HepG2 (cell line): ENCODE data around the gene SMIM36. TPM values are rescaled to one million over a fixed set of nuclear protein-coding genes. Genes with fewer than 3 reads are reported as not detected.

Experiments used
- ARHGAP35 ChIP-seq: sonication (generic); formaldehyde crosslinking; IDR thresholded peaks from 2 replicates; pipeline ENCODE4 v1.9.0; 2022; ENCODE audit warnings: mild to moderate bottlenecking, inconsistent platforms, moderate library complexity, missing genetic modification reagents, borderline replicate concordance
- ELF1 ChIP-seq: sonication (generic); formaldehyde crosslinking; IDR thresholded peaks from 2 replicates; pipeline ENCODE4 v1.4.0; 2020; ENCODE audit warnings: missing genetic modification reagents
- FIP1L1 ChIP-seq: fragments of 200-400 bp; formaldehyde crosslinking; IDR thresholded peaks from 2 replicates; pipeline ENCODE4 v1.6.1; 2018; ENCODE audit warnings: low read depth, mild to moderate bottlenecking, low read length, moderate library complexity, borderline replicate concordance; ENCODE audit not compliant: insufficient read depth
- HOXA5 ChIP-seq: sonication (generic); formaldehyde crosslinking; IDR thresholded peaks from 2 replicates; pipeline ENCODE4 v1.4.0; 2020; ENCODE audit warnings: missing genetic modification reagents
- LCORL ChIP-seq, 2 experiments: fragments of 450-650 bp in 1 of 2; sonication (generic) in 1 of 2; formaldehyde crosslinking in 1 of 2; IDR thresholded peaks; 2 replicates each; pipeline versions ENCODE4 v1.5.0 to v1.6.1; 2017 to 2020; ENCODE audit warnings: antibody characterized with exemption in 1 of 2, missing genetic modification reagents in 1 of 2
- MBD4 ChIP-seq: IDR thresholded peaks from 2 replicates; pipeline ENCODE4 v1.6.1; 2012; ENCODE audit warnings: low read length, inconsistent platforms, borderline replicate concordance
- MED13 ChIP-seq: sonication (generic); formaldehyde crosslinking; IDR thresholded peaks from 2 replicates; pipeline ENCODE4 v1.5.0; 2020; ENCODE audit warnings: missing genetic modification reagents
- MEIS1 ChIP-seq: sonication (generic); formaldehyde crosslinking; IDR thresholded peaks from 2 replicates; pipeline ENCODE4 v1.9.0; 2021; ENCODE audit warnings: mild to moderate bottlenecking, missing genetic modification reagents, moderate library complexity, borderline replicate concordance
- PHF20 ChIP-seq: sonication (generic); formaldehyde crosslinking; IDR thresholded peaks from 2 replicates; pipeline ENCODE4 v1.5.0; 2020; ENCODE audit warnings: mild to moderate bottlenecking, missing genetic modification reagents
- RBFOX2 ChIP-seq: fragments of 200-400 bp; formaldehyde crosslinking; IDR thresholded peaks from 2 replicates; pipeline ENCODE4 v1.6.1; 2017; ENCODE audit warnings: low read depth, mild to moderate bottlenecking, low read length
- RBM39 ChIP-seq: fragments of 200-400 bp; formaldehyde crosslinking; IDR thresholded peaks from one replicate; pipeline ENCODE4 v1.6.1; 2018; ENCODE audit warnings: antibody characterized with exemption, mild to moderate bottlenecking, low read depth, low read length; ENCODE audit not compliant: poor library complexity, severe bottlenecking
- SIX1 ChIP-seq: sonication (generic); formaldehyde crosslinking; IDR thresholded peaks from 2 replicates; pipeline ENCODE4 v1.4.0; 2020; ENCODE audit warnings: missing genetic modification reagents, borderline replicate concordance
- SNRNP70 ChIP-seq: fragments of 200-400 bp; formaldehyde crosslinking; IDR thresholded peaks from 2 replicates; pipeline ENCODE4 v1.6.1; 2017; ENCODE audit warnings: mild to moderate bottlenecking, low read depth, low read length, moderate library complexity
- ZBTB7A ChIP-seq: sonication (generic); formaldehyde crosslinking; IDR thresholded peaks from 2 replicates; pipeline ENCODE4 v1.8.0; 2022; ENCODE audit warnings: mild to moderate bottlenecking, missing genetic modification reagents
- ZNF552 ChIP-seq: sonication (generic); formaldehyde crosslinking; IDR thresholded peaks from 2 replicates; pipeline ENCODE4 v1.9.0; 2022; ENCODE audit warnings: missing genetic modification reagents, mild to moderate bottlenecking, borderline replicate concordance
- polyA plus RNA-seq, 8 experiments: library from polyadenylated mRNA; depleted of rRNA in 3 of 8; stranded (reverse) in 7 of 8; unstranded in 1 of 8; fragments of >200 nt; fragmentation: Illumina TruSeq in 4 of 8; extraction: Trizol in 4 of 8; gene quantifications; 2 replicates each; pipeline versions ENCODE4 v1.2.1 to v1.2.3, GENCODE V29; 2011 to 2016; ENCODE audit warnings: low read depth in 4 of 8, missing spikeins in 1 of 8, mixed read lengths in 1 of 8; ENCODE audit not compliant: insufficient read depth in 1 of 8
- total RNA-seq, 5 experiments: library from RNA; depleted of rRNA; stranded (reverse); fragments of >200 nt; fragmentation: Illumina TruSeq; extraction: Trizol; gene quantifications; 2 replicates each; pipeline ENCODE4 v1.2.3, GENCODE V29; 2016; ENCODE audit warnings: low read depth in 1 of 5
- TF ChIP-seq, protein P1 (sequence below): sonication (generic); formaldehyde crosslinking; IDR thresholded peaks from 2 replicates; pipeline ENCODE4 v1.4.0; 2020; ENCODE audit warnings: missing genetic modification reagents
- TF ChIP-seq, protein P2 (sequence below): sonication (generic); formaldehyde crosslinking; IDR thresholded peaks from 2 replicates; pipeline ENCODE4 v1.4.0; 2020; ENCODE audit warnings: missing genetic modification reagents
- TF ChIP-seq, protein P3 (sequence below): sonication (generic); formaldehyde crosslinking; IDR thresholded peaks from 2 replicates; pipeline ENCODE4 v1.5.0; 2020; ENCODE audit warnings: mild to moderate bottlenecking, missing genetic modification reagents
- TF ChIP-seq, protein P4 (sequence below): sonication (generic); formaldehyde crosslinking; IDR thresholded peaks from 2 replicates; pipeline ENCODE4 v1.4.0; 2020; ENCODE audit warnings: missing genetic modification reagents, borderline replicate concordance
- TF ChIP-seq, protein P5 (sequence below): sonication (generic); formaldehyde crosslinking; IDR thresholded peaks from 2 replicates; pipeline ENCODE4 v1.5.1; 2020; ENCODE audit warnings: missing genetic modification reagents, mild to moderate bottlenecking, borderline replicate concordance

The SMIM36 gene
- total and polyA plus RNA-seq, 2 of the 13 experiments (the other 11 are each of a cell fraction or from before 2014, with no cell fraction given), result not detected

DNA sequence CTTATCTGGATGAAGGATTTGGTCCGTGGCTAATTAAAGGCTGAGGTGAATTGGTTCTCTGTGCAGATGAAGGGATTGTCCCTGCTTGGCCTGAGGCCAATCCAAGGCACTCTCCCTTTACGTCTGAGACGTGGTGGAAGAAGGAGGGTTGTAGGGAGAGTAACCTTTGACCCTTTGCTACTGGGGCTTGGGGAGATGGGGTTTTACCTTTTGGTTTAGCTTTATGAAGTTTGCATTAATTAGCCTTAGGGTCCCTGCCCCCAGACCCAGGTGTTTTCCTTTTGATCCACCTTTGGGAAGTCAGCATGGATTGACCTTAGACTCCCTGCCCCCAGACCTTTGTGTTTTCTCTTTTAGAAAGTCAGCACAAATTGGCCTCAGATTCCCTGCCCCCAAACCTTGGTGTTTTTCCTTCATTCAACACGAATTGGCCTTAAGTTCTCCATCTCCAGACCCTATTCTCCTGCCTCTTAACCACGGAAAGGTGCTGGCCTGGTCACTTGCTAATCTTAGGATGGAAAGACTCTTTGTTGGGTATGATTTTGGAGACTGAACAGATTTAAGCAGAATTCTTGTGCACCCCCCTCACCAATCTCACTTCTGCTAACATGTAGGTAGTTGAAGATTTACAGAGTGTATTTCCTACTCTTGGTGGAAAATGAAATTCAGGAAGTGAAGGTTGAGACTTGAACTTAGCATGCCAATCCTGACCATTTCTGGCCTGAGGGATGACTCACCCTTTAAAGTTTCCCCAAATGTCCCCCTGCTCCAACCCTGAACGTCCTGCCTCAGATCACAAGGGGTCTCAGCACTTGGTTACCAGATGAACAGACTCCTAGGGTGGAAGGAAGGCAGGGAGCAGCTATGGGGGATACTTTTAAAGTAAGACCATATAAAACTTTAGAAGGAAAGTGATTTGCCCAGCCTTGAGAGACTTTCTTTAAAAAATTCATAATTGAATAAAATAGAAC lies 66.5 kb downstream of the SMIM36 start (continued):
- TF ChIP-seq SNRNP70 (no peak), ZNF552 (CRISPR knock-in tag) (no peak), MED13 (CRISPR knock-in tag) (no peak), MEIS1 (CRISPR knock-in tag) (0 out of 2 replicates have a peak, but pooled peaks have one; percentile 35), FIP1L1 (no peak), LCORL (IDR thresholded peaks at IDR 0.05) (no peak), LCORL (CRISPR knock-in tag; IDR thresholded peaks at IDR 0.05) (peak; percentile 99), ARHGAP35 (no peak; the same call in 1 of the 2 replicates), RBFOX2 (peak; percentile 70), RBM39 (no peak), PHF20 (CRISPR knock-in tag) (no peak), SIX1 (no peak), ELF1 (CRISPR knock-in tag) (peak; percentile 79), HOXA5 (CRISPR knock-in tag) (no peak), MBD4 (peak; percentile 80; the same call in 1 of the 2 replicates), ZBTB7A (no peak)
- TF ChIP-seq, protein P1, sequence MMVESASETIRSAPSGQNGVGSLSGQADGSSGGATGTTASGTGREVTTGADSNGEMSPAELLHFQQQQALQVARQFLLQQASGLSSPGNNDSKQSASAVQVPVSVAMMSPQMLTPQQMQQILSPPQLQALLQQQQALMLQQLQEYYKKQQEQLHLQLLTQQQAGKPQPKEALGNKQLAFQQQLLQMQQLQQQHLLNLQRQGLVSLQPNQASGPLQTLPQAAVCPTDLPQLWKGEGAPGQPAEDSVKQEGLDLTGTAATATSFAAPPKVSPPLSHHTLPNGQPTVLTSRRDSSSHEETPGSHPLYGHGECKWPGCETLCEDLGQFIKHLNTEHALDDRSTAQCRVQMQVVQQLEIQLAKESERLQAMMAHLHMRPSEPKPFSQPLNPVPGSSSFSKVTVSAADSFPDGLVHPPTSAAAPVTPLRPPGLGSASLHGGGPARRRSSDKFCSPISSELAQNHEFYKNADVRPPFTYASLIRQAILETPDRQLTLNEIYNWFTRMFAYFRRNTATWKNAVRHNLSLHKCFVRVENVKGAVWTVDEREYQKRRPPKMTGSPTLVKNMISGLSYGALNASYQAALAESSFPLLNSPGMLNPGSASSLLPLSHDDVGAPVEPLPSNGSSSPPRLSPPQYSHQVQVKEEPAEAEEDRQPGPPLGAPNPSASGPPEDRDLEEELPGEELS (CRISPR knock-in tag), result peak; percentile 66
- TF ChIP-seq, protein P2, sequence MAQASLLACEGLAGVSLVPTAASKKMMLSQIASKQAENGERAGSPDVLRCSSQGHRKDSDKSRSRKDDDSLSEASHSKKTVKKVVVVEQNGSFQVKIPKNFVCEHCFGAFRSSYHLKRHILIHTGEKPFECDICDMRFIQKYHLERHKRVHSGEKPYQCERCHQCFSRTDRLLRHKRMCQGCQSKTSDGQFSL (CRISPR knock-in tag), result peak; percentile 90; the same call in 1 of the 2 replicates
- TF ChIP-seq, protein P3, sequence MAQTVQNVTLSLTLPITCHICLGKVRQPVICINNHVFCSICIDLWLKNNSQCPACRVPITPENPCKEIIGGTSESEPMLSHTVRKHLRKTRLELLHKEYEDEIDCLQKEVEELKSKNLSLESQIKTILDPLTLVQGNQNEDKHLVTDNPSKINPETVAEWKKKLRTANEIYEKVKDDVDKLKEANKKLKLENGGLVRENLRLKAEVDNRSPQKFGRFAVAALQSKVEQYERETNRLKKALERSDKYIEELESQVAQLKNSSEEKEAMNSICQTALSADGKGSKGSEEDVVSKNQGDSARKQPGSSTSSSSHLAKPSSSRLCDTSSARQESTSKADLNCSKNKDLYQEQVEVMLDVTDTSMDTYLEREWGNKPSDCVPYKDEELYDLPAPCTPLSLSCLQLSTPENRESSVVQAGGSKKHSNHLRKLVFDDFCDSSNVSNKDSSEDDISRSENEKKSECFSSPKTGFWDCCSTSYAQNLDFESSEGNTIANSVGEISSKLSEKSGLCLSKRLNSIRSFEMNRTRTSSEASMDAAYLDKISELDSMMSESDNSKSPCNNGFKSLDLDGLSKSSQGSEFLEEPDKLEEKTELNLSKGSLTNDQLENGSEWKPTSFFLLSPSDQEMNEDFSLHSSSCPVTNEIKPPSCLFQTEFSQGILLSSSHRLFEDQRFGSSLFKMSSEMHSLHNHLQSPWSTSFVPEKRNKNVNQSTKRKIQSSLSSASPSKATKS (CRISPR knock-in tag), result no peak
- TF ChIP-seq, protein P4, sequence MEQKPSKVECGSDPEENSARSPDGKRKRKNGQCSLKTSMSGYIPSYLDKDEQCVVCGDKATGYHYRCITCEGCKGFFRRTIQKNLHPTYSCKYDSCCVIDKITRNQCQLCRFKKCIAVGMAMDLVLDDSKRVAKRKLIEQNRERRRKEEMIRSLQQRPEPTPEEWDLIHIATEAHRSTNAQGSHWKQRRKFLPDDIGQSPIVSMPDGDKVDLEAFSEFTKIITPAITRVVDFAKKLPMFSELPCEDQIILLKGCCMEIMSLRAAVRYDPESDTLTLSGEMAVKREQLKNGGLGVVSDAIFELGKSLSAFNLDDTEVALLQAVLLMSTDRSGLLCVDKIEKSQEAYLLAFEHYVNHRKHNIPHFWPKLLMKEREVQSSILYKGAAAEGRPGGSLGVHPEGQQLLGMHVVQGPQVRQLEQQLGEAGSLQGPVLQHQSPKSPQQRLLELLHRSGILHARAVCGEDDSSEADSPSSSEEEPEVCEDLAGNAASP (CRISPR knock-in tag), result peak; percentile 65; the same call in 1 of the 2 replicates
- TF ChIP-seq, protein P5, sequence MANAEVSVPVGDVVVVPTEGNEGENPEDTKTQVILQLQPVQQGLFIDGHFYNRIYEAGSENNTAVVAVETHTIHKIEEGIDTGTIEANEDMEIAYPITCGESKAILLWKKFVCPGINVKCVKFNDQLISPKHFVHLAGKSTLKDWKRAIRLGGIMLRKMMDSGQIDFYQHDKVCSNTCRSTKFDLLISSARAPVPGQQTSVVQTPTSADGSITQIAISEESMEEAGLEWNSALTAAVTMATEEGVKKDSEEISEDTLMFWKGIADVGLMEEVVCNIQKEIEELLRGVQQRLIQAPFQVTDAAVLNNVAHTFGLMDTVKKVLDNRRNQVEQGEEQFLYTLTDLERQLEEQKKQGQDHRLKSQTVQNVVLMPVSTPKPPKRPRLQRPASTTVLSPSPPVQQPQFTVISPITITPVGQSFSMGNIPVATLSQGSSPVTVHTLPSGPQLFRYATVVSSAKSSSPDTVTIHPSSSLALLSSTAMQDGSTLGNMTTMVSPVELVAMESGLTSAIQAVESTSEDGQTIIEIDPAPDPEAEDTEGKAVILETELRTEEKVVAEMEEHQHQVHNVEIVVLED, result no peak
